CD14-positive monocyte (primary cell): ENCODE results near the gene HMG20B. TPM values are rescaled to one million over a fixed set of nuclear protein-coding genes. Genes with fewer than 3 reads are reported as not detected.

Source experiments
- DNase-seq, 3 donors: peaks; one replicate each; pipeline ENCODE4 v3.0.0-alpha.2; 2011 to 2022
- H2AFZ ChIP-seq: 2 replicates; pipeline ENCODE4 v1.6.0; 2012; ENCODE audit warnings: mild to moderate bottlenecking, low read depth, low read length, inconsistent platforms; ENCODE audit not compliant: insufficient read depth, poor library complexity, severe bottlenecking
- H3K27ac ChIP-seq, 2 donors: 1 replicate in 1 of 2; 2 replicates in 1 of 2; pipeline ENCODE4 v1.5.1; 2012 to 2013; ENCODE audit warnings: low read length in 2 of 2, control low read depth in 1 of 2, inconsistent platforms in 1 of 2, low read depth in 1 of 2, mild to moderate bottlenecking in 1 of 2
- H3K27me3 ChIP-seq, 2 donors: one replicate each; pipeline versions ENCODE4 v1.6.0 to v1.6.1; 2011 to 2013; ENCODE audit warnings: low read length in 2 of 2; ENCODE audit not compliant: control insufficient read depth in 2 of 2, insufficient read depth in 2 of 2
- H3K36me3 ChIP-seq, 2 donors: replicated peaks in 1 of 2; 1 replicate in 1 of 2; 2 replicates in 1 of 2; pipeline versions ENCODE4 v1.5.1 to v1.6.1; 2012 to 2013; ENCODE audit warnings: low read length in 2 of 2, control low read depth in 1 of 2, inconsistent platforms in 1 of 2, mild to moderate bottlenecking in 1 of 2; ENCODE audit not compliant: insufficient read depth in 2 of 2, control insufficient read depth in 1 of 2
- H3K4me1 ChIP-seq, 2 donors: 1 replicate in 1 of 2; 2 replicates in 1 of 2; pipeline versions ENCODE4 v1.5.1 to v1.6.1; 2012 to 2013; ENCODE audit warnings: low read length in 2 of 2, control low read depth in 1 of 2, inconsistent platforms in 1 of 2, mild to moderate bottlenecking in 1 of 2, moderate library complexity in 1 of 2; ENCODE audit not compliant: insufficient read depth in 2 of 2, control insufficient read depth in 1 of 2
- H3K4me2 ChIP-seq: replicated peaks from 2 replicates; pipeline ENCODE3; 2012; ENCODE audit warnings: low read length, moderate library complexity, mild to moderate bottlenecking; ENCODE audit not compliant: poor library complexity, severe bottlenecking; ENCODE audit errors: extremely low read depth
- H3K4me3 ChIP-seq, 3 experiments: fragments of 200-600 bp in 1 of 3; sonication (generic) in 1 of 3; replicated peaks in 1 of 3; 1 replicate in 2 of 3; 2 replicates in 1 of 3; pipeline ENCODE4 v1.5.1; 2011 to 2013; ENCODE audit warnings: low read length in 3 of 3, mild to moderate bottlenecking in 3 of 3, control low read depth in 2 of 3, low read depth in 2 of 3, inconsistent platforms in 1 of 3, moderate library complexity in 1 of 3
- H3K79me2 ChIP-seq: 2 replicates; pipeline ENCODE4 v1.6.0; 2012; ENCODE audit warnings: mild to moderate bottlenecking, control low read depth, inconsistent platforms, low read length, moderate library complexity; ENCODE audit not compliant: insufficient read depth
- H3K9ac ChIP-seq: 2 replicates; pipeline ENCODE4 v1.6.0; 2017; ENCODE audit warnings: low read length, mild to moderate bottlenecking; ENCODE audit not compliant: insufficient read depth, poor library complexity, severe bottlenecking
- H3K9me3 ChIP-seq, 2 donors: replicated peaks in 1 of 2; 1 replicate in 1 of 2; 2 replicates in 1 of 2; pipeline versions ENCODE4 v1.5.1 to v1.6.1; 2012 to 2013; ENCODE audit warnings: low read length in 2 of 2, control low read depth in 1 of 2; ENCODE audit not compliant: control insufficient read depth in 1 of 2, insufficient read depth in 1 of 2
- H4K20me1 ChIP-seq: 2 replicates; pipeline ENCODE4 v1.6.0; 2012; ENCODE audit warnings: mild to moderate bottlenecking, low read length, control low read depth, moderate library complexity; ENCODE audit not compliant: insufficient read depth
- H3K27ac Mint-ChIP-seq, 7 donors: one replicate each; pipeline ENCODE4 v1.8.0; 2020; ENCODE audit warnings: mild to moderate bottlenecking in 7 of 7, mixed read lengths in 7 of 7, moderate library complexity in 6 of 7, inconsistent platforms in 2 of 7
- H3K27me3 Mint-ChIP-seq, 3 donors: one replicate each; pipeline ENCODE4 v1.8.0; 2021 to 2022; ENCODE audit warnings: low read depth in 3 of 3, mild to moderate bottlenecking in 3 of 3, mixed read lengths in 3 of 3, moderate library complexity in 3 of 3, inconsistent platforms in 1 of 3
- H3K36me3 Mint-ChIP-seq, 2 donors: one replicate each; pipeline ENCODE4 v1.8.0; 2020; ENCODE audit warnings: mixed read lengths in 2 of 2, inconsistent platforms in 1 of 2, mild to moderate bottlenecking in 1 of 2
- H3K4me1 Mint-ChIP-seq: one replicate; pipeline ENCODE4 v1.8.0; 2020; ENCODE audit warnings: mild to moderate bottlenecking, mixed read lengths
- H3K4me3 Mint-ChIP-seq, 2 donors: one replicate each; pipeline ENCODE4 v1.8.0; 2020; ENCODE audit warnings: mild to moderate bottlenecking in 2 of 2, mixed read lengths in 2 of 2, moderate library complexity in 1 of 2
- H3K9me3 Mint-ChIP-seq, 7 donors: one replicate each; pipeline ENCODE4 v1.8.0; 2020 to 2022; ENCODE audit warnings: mixed read lengths in 7 of 7, mild to moderate bottlenecking in 6 of 7, moderate library complexity in 6 of 7, inconsistent platforms in 2 of 7
- WGBS: methylation state at CpG from one replicate; pipeline ENCODE4 v1.1.5; 2013; ENCODE audit warnings: missing lambda C conversion rate; ENCODE audit not compliant: insufficient coverage; 5-methylcytosine and 5-hydroxymethylcytosine counted together
- intact Hi-C, 2 donors: fragments of 100-400 bp; cut with micrococcal nuclease; formaldehyde crosslinking; loops; one replicate each; pipeline versions ENCODE4 v1.15.0 to v1.15.1; 2023
- polyA plus RNA-seq, 3 donors: library from polyadenylated mRNA; depleted of rRNA in 1 of 3; unstranded in 2 of 3; stranded (reverse) in 1 of 3; fragments of 300-500 nt in 2 of 3; fragments of >200 nt in 1 of 3; fragmentation: Illumina TruSeq in 2 of 3; gene quantifications; 1 replicate in 2 of 3; 2 replicates in 1 of 3; pipeline ENCODE4 v1.2.3, GENCODE V29; 2012 to 2021
- TF ChIP-seq, protein P1 (sequence below): fragments of 200-600 bp; IDR thresholded peaks from one replicate; pipeline ENCODE4 v1.8.0; 2022; ENCODE audit warnings: antibody characterized with exemption, mild to moderate bottlenecking

Gene HMG20B
- polyA plus RNA-seq, 3 donors: 52.4 to 58.8 (median 56.5) TPM

DNA sequence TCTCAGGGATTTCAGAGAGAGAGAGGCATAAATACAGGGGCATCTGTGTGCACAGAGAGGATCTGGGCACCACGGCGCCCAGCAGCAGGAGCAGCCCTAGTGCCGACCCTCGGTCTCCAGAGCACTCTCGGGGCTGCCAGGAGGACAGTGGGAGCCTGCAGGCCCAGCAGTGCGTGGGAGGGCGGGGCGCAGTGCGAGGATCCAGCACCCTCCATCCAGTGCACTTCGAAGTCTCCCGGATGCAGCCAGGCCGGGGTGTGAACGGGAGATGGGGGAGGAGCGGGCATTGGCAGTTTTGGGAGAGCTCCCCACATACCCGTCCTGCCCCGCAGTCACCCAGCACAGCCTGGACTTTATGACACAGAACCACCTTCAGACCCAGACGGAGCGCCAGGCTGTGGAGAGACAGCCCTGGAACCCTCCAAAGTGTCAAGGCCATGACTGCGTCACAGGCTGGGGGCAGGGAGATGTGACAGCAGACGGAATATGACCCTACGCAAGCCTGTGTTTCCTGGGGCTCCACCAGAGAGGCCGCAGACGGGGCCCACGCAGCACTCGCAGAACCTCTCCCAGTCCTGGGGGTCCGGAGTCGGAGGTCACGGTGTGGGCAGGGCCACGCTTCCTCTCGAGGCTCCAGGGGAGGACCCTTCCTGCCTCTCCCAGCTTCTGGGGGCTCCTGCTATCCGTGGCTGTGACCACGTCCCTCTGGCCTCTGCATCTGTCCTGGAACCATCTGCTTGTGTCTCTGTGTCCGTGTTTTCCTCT is 48.5 kb upstream of the HMG20B start:
- Histone ChIP-seq H3K9me3 (no peaks in the 10 kb centered on the region), H4K20me1 (peaks cover 67% of the 10 kb centered on the region), H3K4me2 (no peak overlapping the region), H3K27ac (no peak overlapping the region), H3K27me3 (no peaks in the 10 kb centered on the region), H3K79me2 (peaks cover 47% of the 10 kb centered on the region), H3K9ac (no peak overlapping the region), H2AFZ (no peak overlapping the region), H3K4me3 (no peak overlapping the region), H3K4me1 (no peaks in the 10 kb centered on the region), H3K36me3 (peaks cover 70 to 88% of the 10 kb centered on the region in 2 donors)
- peaks cover 0 to 1% (median 0%) of the 10 kb centered on the region in 3 donors for H3K27me3 Mint-ChIP-seq
- H3K4me1 Mint-ChIP-seq: no peaks in the 10 kb centered on the region
- intact Hi-C loops: no loop called here
- peak overlapping the region in 1 of 7 donors; percentile 17 for H3K27ac Mint-ChIP-seq
- peaks cover 40 to 66% of the 10 kb centered on the region in 2 donors for H3K36me3 Mint-ChIP-seq
- no peak overlapping the region for H3K4me3 Mint-ChIP-seq
- WGBS: 99% methylated on average over 27 of the region's 33 CpGs
- H3K9me3 Mint-ChIP-seq: peaks cover 0 to 2% (median 0%) of the 10 kb centered on the region in 7 donors
- DNase-seq: no peak
- TF ChIP-seq, protein P1, sequence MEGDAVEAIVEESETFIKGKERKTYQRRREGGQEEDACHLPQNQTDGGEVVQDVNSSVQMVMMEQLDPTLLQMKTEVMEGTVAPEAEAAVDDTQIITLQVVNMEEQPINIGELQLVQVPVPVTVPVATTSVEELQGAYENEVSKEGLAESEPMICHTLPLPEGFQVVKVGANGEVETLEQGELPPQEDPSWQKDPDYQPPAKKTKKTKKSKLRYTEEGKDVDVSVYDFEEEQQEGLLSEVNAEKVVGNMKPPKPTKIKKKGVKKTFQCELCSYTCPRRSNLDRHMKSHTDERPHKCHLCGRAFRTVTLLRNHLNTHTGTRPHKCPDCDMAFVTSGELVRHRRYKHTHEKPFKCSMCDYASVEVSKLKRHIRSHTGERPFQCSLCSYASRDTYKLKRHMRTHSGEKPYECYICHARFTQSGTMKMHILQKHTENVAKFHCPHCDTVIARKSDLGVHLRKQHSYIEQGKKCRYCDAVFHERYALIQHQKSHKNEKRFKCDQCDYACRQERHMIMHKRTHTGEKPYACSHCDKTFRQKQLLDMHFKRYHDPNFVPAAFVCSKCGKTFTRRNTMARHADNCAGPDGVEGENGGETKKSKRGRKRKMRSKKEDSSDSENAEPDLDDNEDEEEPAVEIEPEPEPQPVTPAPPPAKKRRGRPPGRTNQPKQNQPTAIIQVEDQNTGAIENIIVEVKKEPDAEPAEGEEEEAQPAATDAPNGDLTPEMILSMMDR: no peak

DNA sequence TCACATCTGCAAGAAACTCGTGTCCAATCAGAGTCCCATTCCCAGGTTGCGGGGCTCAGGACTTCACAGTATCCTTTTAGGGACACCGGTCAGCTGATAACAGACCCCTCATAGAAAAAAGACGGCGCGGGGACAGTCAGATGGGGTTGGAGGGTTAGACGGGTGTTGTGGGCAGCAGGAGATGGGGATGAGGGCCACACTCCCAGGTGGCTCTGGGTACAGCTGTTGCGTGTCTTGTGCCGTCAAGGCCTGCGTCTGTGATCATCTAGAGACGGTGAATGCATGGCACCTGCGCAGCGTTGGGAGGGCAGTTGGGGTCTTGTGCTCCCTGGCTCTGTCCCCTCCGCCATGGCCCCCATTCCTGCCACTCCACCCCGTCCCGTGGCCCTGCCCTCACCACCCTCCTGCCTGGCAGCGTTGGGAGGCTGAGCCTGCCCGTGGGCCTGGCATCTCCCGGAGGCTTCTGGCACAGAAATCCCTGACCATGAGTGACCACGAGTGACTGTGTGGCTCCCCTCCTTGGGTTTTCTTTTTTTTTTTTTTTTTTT is 47.8 kb upstream of the HMG20B start:
- H4K20me1 ChIP-seq: peaks cover 60% of the 10 kb centered on the region
- H3K36me3 ChIP-seq: peaks cover 63 to 81% of the 10 kb centered on the region in 2 donors
- peaks cover 35 to 59% of the 10 kb centered on the region in 2 donors for H3K36me3 Mint-ChIP-seq
- peak overlapping the region in 2 of 7 donors; percentile 17 to 63 for H3K27ac Mint-ChIP-seq
- H3K27ac ChIP-seq: no peak overlapping the region
- peaks cover 40% of the 10 kb centered on the region for H3K79me2 ChIP-seq
- H3K9me3 ChIP-seq: no peaks in the 10 kb centered on the region
- H2AFZ ChIP-seq: no peak overlapping the region
- H3K27me3 Mint-ChIP-seq: peaks cover 0 to 1% (median 0%) of the 10 kb centered on the region in 3 donors
- H3K4me1 Mint-ChIP-seq: no peaks in the 10 kb centered on the region
- no peak overlapping the region for H3K9ac ChIP-seq
- no peak for DNase-seq
- peaks cover 0 to 2% (median 0%) of the 10 kb centered on the region in 7 donors for H3K9me3 Mint-ChIP-seq
- intact Hi-C loops: no loop called here
- H3K4me3 Mint-ChIP-seq: no peak overlapping the region
- TF ChIP-seq, protein P1: no peak
- no peaks in the 10 kb centered on the region for H3K27me3 ChIP-seq
- H3K4me2 ChIP-seq: no peak overlapping the region
- no peaks in the 10 kb centered on the region for H3K4me1 ChIP-seq
- no peak overlapping the region for H3K4me3 ChIP-seq
- WGBS: 97% methylated on average over 16 of the region's 20 CpGs
